Activated B cell treated with CpG ODN at 0.5 μM for 24 hours (primary cell): Measurements from ENCODE around the gene MYLK4. TPM values are rescaled to one million over a fixed set of nuclear protein-coding genes. Genes with fewer than 3 reads are reported as not detected.

ENCODE experiments used
- ATAC-seq: fragments of 200-7000 bp; cut with Tn5 transposase; one replicate; pipeline ENCODE4 v1.10.0; 2021; ENCODE audit warnings: low read depth, mild to moderate bottlenecking, moderate library complexity
- CTCF ChIA-PET: fragments of 350-600 bp; sonication (Branson Sonifier 250); formaldehyde crosslinking; loops from one replicate; lab custom pipeline; 2021; ENCODE audit warnings: antibody characterized with exemption; lab: Charles Lee
- POLR2A ChIA-PET: fragments of 350-600 bp; sonication (Branson Sonifier 250); formaldehyde crosslinking; loops from one replicate; lab custom pipeline; 2021; ENCODE audit warnings: antibody characterized with exemption; lab: Charles Lee
- DNase-seq: peaks from one replicate; pipeline ENCODE4 v3.0.0; 2022
- H3K27ac Mint-ChIP-seq: one replicate; pipeline ENCODE4 v1.8.0; 2020; ENCODE audit warnings: mixed read lengths
- H3K27me3 Mint-ChIP-seq: one replicate; pipeline ENCODE4 v1.8.0; 2021; ENCODE audit warnings: mixed read lengths
- H3K36me3 Mint-ChIP-seq: one replicate; pipeline ENCODE4 v1.8.0; 2021; ENCODE audit warnings: low read depth, mixed read lengths
- H3K4me1 Mint-ChIP-seq: one replicate; pipeline ENCODE4 v1.8.0; 2021; ENCODE audit warnings: mixed read lengths
- H3K4me3 Mint-ChIP-seq: one replicate; pipeline ENCODE4 v1.8.0; 2020; ENCODE audit warnings: mild to moderate bottlenecking, mixed read lengths
- H3K9me3 Mint-ChIP-seq: one replicate; pipeline ENCODE4 v1.8.0; 2020; ENCODE audit warnings: mixed read lengths
- intact Hi-C: fragments of 100-400 bp; cut with micrococcal nuclease; formaldehyde crosslinking; loops from one replicate; pipeline ENCODE4 v1.15.1; 2024
- total RNA-seq: library from RNA; stranded (reverse); gene quantifications from 2 replicates; pipeline ENCODE4 v1.2.3, GENCODE V29; 2022
- TF ChIP-seq, protein P1 (sequence below): fragments of 200-600 bp; IDR thresholded peaks from one replicate; pipeline ENCODE4 v1.8.0; 2022; ENCODE audit warnings: antibody characterized with exemption, mild to moderate bottlenecking

The MYLK4 gene
- total RNA-seq, 1 donor from 2014 or later, result 0.58 TPM

DNA sequence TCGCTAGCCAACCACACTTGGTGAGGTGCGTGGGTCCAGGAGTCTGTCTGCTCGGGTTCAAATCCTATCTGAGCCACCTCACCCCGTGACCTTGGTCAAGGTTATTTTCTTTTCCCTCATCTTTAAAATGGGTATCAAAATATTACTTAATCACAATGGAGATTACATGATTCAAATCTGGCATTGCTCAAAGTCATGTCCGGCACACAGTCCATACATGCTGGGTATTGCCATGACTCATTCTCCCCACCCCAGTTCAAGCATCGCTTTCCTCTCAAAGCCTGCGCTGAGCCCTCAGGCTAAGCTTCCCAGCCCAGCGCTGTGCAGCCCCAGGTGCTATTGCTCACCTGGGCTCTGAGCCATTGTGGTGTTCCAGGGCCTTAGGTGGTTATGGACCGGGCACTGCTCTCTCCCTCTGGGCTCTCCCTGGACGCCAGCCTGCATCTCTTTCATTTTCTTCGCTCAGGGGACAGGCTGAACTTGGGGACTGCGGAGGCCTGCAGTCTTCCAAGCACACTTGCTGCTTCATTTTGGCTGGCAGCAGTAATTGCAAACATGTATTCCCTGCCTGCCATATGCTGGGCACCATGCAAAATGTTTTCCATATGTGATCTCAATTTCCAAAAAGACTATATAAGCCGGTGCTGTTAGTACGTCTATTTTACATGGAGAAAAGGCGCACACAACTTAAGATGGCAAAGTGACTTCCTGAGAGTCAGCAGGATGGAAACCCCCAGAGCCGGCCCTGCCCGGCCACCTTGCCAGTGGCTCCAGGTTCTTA lies 41.8 kb upstream of the MYLK4 start:
- no peaks in the 10 kb centered on the region for H3K9me3 Mint-ChIP-seq
- H3K36me3 Mint-ChIP-seq, result peaks cover 16% of the 10 kb centered on the region
- no peak overlapping the region for H3K4me3 Mint-ChIP-seq
- no peak overlapping the region for H3K27ac Mint-ChIP-seq
- ChIA-PET POLR2A (interaction anchor here (1.4 to 1.5 kb wide), 2 partner anchors 49 to 54 kb away, joined by 10 to 13 read pairs; partner anchors contain the start of gene SERPINB1), CTCF (interaction anchor here (1.0 to 2.8 kb wide), 14 partner anchors 13 to 279 kb away, joined by 3 to 62 read pairs (median 5); no protein-coding TSS in a partner anchor)
- DNase-seq, result no peak
- TF ChIP-seq, protein P1, sequence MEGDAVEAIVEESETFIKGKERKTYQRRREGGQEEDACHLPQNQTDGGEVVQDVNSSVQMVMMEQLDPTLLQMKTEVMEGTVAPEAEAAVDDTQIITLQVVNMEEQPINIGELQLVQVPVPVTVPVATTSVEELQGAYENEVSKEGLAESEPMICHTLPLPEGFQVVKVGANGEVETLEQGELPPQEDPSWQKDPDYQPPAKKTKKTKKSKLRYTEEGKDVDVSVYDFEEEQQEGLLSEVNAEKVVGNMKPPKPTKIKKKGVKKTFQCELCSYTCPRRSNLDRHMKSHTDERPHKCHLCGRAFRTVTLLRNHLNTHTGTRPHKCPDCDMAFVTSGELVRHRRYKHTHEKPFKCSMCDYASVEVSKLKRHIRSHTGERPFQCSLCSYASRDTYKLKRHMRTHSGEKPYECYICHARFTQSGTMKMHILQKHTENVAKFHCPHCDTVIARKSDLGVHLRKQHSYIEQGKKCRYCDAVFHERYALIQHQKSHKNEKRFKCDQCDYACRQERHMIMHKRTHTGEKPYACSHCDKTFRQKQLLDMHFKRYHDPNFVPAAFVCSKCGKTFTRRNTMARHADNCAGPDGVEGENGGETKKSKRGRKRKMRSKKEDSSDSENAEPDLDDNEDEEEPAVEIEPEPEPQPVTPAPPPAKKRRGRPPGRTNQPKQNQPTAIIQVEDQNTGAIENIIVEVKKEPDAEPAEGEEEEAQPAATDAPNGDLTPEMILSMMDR, result no peak
- H3K27me3 Mint-ChIP-seq, result no peaks in the 10 kb centered on the region
- peaks cover 51% of the 10 kb centered on the region for H3K4me1 Mint-ChIP-seq
- ATAC-seq, result no peak
- intact Hi-C loops, result no loop called here

DNA sequence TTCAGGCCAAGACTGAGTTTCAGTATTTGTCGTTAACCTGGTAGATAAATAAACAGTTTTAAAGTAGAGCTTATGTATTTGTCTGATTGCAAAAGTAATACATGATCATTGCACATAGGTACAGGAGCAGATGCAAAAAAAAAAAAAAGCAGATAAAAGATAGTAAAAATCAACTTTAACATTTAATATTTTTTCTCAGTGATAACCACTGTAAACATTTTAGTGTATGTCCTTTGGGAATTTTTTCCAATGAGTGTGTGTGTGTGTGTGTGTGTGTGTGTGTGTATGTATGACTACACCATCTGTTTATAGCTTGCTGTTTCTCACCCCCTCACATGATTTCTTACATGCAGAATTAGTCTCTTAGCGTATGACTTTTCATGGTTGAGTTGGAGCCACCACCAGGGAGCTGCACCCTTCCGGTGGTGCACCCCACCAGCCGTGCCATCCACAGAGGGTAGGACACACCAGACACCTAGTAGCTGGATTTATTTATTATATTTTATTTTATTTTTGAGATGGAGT lies 40.8 kb upstream of the MYLK4 start:
- intact Hi-C loops, result loop anchor here (1.0 kb wide), 6 partner anchors 50 to 262 kb away; partner anchors contain the start of gene SERPINB1
- peaks cover 41% of the 10 kb centered on the region for H3K4me1 Mint-ChIP-seq
- H3K27me3 Mint-ChIP-seq, result no peaks in the 10 kb centered on the region
- H3K4me3 Mint-ChIP-seq, result peak overlapping the region; percentile 72
- peak; percentile 57 for ATAC-seq
- H3K9me3 Mint-ChIP-seq, result no peaks in the 10 kb centered on the region
- peaks cover 18% of the 10 kb centered on the region for H3K36me3 Mint-ChIP-seq
- POLR2A ChIA-PET, result interaction anchor here (0.6 to 2.3 kb wide), 15 partner anchors 16 to 262 kb away, joined by 3 to 21 read pairs (median 5); partner anchors contain the start of genes SERPINB1 and WRNIP1
- CTCF ChIA-PET, result interaction anchor here (0.6 to 2.8 kb wide), 38 partner anchors 9 to 703 kb away, joined by 3 to 62 read pairs (median 4); partner anchors contain the start of genes NQO2, SERPINB1, SERPINB9 and WRNIP1
- DNase-seq, result no peak
- TF ChIP-seq, protein P1, result no peak
- H3K27ac Mint-ChIP-seq, result peak overlapping the region; percentile 67

DNA sequence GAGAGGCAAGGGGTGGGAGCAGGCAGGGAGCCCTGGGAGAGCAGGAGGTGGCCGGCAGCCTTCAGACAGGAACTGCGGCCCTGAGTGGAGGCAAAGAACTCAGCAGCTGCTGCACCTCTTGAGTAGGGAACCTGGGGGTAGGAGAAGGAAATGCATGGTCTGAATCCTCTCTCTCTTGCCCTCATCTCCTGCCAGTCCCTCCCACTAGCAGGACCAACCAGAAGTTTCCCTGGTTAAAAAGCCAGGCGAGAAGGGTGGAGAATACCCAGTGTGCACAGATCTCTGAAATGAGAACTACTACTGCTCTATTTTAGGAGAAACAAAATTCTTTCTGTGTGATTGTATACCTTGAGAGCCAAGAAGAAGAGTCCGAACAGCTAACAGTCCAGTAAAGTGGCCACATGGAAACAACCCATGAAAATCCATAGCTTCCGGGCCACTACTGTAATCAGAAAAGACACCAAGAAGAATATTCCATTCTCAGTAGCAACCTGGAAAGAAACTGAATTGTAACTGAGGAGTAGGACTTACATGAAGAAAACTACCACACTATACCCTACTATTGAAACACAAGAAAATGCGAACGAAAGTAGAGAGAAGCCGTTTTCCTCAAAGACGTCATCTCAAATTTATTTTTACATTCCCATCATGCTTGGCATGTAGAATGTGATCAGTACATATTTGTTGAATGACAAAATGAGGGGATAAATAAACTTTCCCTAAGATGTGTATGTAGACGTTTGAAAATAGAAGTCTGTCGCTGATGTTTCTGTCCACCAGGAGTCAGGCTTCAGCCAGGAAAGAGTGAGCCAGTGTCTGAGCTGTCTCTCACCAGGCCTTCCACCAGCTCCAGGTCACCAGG lies 40.1 kb upstream of the MYLK4 start:
- no peaks in the 10 kb centered on the region for H3K27me3 Mint-ChIP-seq
- H3K4me1 Mint-ChIP-seq, result peaks cover 41% of the 10 kb centered on the region
- ChIA-PET POLR2A (interaction anchor here (0.6 to 2.3 kb wide), 12 partner anchors 25 to 263 kb away, joined by 3 to 21 read pairs (median 6); partner anchors contain the start of genes SERPINB1 and WRNIP1), CTCF (interaction anchor here (0.6 to 2.8 kb wide), 38 partner anchors 9 to 702 kb away, joined by 3 to 62 read pairs (median 4); partner anchors contain the start of genes NQO2, SERPINB1, SERPINB9 and WRNIP1)
- H3K36me3 Mint-ChIP-seq, result peaks cover 22% of the 10 kb centered on the region
- TF ChIP-seq, protein P1, result no peak
- peak; percentile 91 for ATAC-seq
- H3K4me3 Mint-ChIP-seq, result peak overlapping the region; percentile 72
- intact Hi-C loops, result loop anchor here (1.0 kb wide), 6 partner anchors 50 to 262 kb away; partner anchors contain the start of gene SERPINB1
- peak overlapping the region; percentile 67 for H3K27ac Mint-ChIP-seq
- DNase-seq, result no peak
- no peaks in the 10 kb centered on the region for H3K9me3 Mint-ChIP-seq

DNA sequence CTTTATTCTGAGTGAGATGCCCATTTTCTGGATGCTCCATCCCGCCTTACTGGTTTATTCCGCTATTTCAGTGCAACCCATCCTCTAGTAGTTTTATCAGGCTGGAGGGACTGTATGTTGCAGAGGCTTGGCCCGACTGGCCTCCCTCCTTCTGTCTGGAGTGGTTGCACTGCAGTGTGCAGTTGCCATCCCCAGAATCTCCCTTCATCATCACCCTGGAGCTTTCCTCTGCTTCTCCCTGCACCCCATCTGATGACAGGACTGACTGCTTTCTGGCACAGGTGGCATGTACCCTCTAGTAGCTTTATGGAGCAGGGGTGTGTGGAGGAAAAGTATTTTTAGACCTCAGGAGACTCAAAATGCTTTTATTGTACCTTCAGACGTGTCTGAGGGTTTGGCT lies 35.5 kb upstream of the MYLK4 start:
- no peaks in the 10 kb centered on the region for H3K27me3 Mint-ChIP-seq
- no peak for ATAC-seq
- no peak overlapping the region for H3K27ac Mint-ChIP-seq
- intact Hi-C loops, result no loop called here
- H3K9me3 Mint-ChIP-seq, result no peaks in the 10 kb centered on the region
- CTCF ChIA-PET, result no interaction called here
- DNase-seq, result no peak
- no peak overlapping the region for H3K4me3 Mint-ChIP-seq
- peaks cover 11% of the 10 kb centered on the region for H3K4me1 Mint-ChIP-seq
- TF ChIP-seq, protein P1, result no peak
- POLR2A ChIA-PET, result no interaction called here
- H3K36me3 Mint-ChIP-seq, result peaks cover 62% of the 10 kb centered on the region
